ENCODE data around the gene ARHGAP42.

DNA sequence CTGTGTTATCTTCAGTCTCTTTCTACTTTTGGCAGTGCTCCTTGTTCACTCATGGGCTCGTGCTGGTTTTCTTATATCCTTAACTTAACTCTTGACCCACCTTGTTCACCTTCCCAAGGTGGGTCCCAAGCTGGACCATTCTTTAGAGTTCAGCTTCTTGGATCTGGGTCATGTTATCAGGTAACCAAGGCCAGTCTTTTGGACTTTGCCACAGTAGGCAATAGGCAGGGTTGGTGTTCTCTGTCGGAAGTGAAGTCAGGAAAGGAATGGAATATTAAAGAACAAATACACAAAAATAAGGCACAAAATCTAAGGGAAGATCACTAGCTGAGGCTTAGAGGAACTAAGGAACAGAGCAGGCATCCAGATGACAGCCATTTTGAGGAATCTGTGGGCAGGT lies 202.7 kb downstream of the ARHGAP42 start:
- TF ChIP-seq, protein P1, sequence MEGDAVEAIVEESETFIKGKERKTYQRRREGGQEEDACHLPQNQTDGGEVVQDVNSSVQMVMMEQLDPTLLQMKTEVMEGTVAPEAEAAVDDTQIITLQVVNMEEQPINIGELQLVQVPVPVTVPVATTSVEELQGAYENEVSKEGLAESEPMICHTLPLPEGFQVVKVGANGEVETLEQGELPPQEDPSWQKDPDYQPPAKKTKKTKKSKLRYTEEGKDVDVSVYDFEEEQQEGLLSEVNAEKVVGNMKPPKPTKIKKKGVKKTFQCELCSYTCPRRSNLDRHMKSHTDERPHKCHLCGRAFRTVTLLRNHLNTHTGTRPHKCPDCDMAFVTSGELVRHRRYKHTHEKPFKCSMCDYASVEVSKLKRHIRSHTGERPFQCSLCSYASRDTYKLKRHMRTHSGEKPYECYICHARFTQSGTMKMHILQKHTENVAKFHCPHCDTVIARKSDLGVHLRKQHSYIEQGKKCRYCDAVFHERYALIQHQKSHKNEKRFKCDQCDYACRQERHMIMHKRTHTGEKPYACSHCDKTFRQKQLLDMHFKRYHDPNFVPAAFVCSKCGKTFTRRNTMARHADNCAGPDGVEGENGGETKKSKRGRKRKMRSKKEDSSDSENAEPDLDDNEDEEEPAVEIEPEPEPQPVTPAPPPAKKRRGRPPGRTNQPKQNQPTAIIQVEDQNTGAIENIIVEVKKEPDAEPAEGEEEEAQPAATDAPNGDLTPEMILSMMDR (IDR thresholded peaks at IDR 0.05; ENCODE audit: insufficient read depth, low read depth, low read length) = no peak
- no peak for TF ChIP-seq EZH2 (IDR thresholded peaks at IDR 0.05; ENCODE audit: insufficient read depth, low read length)
